Upper lobe of left lung (tissue), 6 donors: Measurements from ENCODE around the gene TEKT4. TPM values are rescaled to one million over a fixed set of nuclear protein-coding genes. Genes with fewer than 3 reads are reported as not detected.
"Not testable (repeated sequence)": the region's sequence is repeated elsewhere in the genome, so short reads cannot be mapped to it uniquely, and the experiment has no call there.

Source experiments
- ATAC-seq, 2 donors: fragments of 200-7000 bp; cut with Tn5 transposase; one replicate each; pipeline ENCODE4 v1.9.1; 2022; ENCODE audit warnings: mild to moderate bottlenecking in 2 of 2, moderate library complexity in 2 of 2; ENCODE audit not compliant: low FRiP score in 2 of 2
- DNase-seq, 2 donors: peaks; one replicate each; pipeline ENCODE4 v3.0.0-alpha.2; 2019 to 2020
- H3K27ac ChIP-seq, 4 donors: fragments of 200-600 bp; sonication (generic); one replicate each; pipeline ENCODE4 v1.5.1; 2016 to 2019
- H3K27me3 ChIP-seq, 4 donors: fragments of 200-600 bp; sonication (generic); one replicate each; pipeline ENCODE4 v1.5.1; 2017 to 2019
- H3K36me3 ChIP-seq, 4 donors: fragments of 200-600 bp; sonication (generic); one replicate each; pipeline ENCODE4 v1.5.1; 2016 to 2019
- H3K4me1 ChIP-seq, 4 donors: fragments of 200-600 bp; sonication (generic); one replicate each; pipeline ENCODE4 v1.5.1; 2018 to 2019
- H3K4me3 ChIP-seq, 4 donors: fragments of 200-600 bp; sonication (generic); one replicate each; pipeline ENCODE4 v1.5.1; 2017 to 2019; ENCODE audit warnings: mild to moderate bottlenecking in 2 of 4, moderate library complexity in 1 of 4
- H3K9me3 ChIP-seq, 4 donors: fragments of 200-600 bp; sonication (generic); one replicate each; pipeline ENCODE4 v1.5.1; 2018 to 2019
- CTCF ChIP-seq, 6 experiments: fragments of 450-650 bp in 4 of 6; fragments of 200-600 bp in 2 of 6; sonication (generic) in 2 of 6; IDR thresholded peaks; one replicate each; pipeline ENCODE4 v1.5.1; 2016 to 2019; ENCODE audit warnings: antibody characterized with exemption in 6 of 6
- EP300 ChIP-seq, 4 donors: sonication (generic); formaldehyde crosslinking; IDR thresholded peaks; one replicate each; pipeline ENCODE4 v1.5.1; 2017; ENCODE audit warnings: antibody characterized with exemption in 4 of 4, control low read depth in 2 of 4
- POLR2A ChIP-seq, 4 donors: fragments of 450-650 bp; IDR thresholded peaks; one replicate each; pipeline ENCODE4 v1.5.1; 2016 to 2017; ENCODE audit warnings: antibody characterized with exemption in 4 of 4, mild to moderate bottlenecking in 2 of 4
- POLR2AphosphoS5 ChIP-seq, 2 donors: sonication (generic); formaldehyde crosslinking; IDR thresholded peaks; one replicate each; pipeline ENCODE4 v1.5.1; 2017; ENCODE audit warnings: antibody characterized with exemption in 2 of 2
- WGBS, 2 donors: methylation state at CpG; one replicate each; pipeline ENCODE4 v1.1.5; 2017 to 2018; 5-methylcytosine and 5-hydroxymethylcytosine counted together
- total RNA-seq, 6 donors: library from RNA; depleted of rRNA in 4 of 6; stranded (reverse); fragments of >200 nt in 4 of 6; gene quantifications; one replicate each; pipeline versions ENCODE4 v1.1.0 to v1.2.1, GENCODE V29; 2016 to 2021
- donor health status: DM: no; HTN: no; CAD: no; lungs with moderate emphysema.
- donor health status: DM: no; HTN: yes; CAD: no; lungs with severe emphysema.

TEKT4 gene
- total RNA-seq, 6 donors from 2014 or later, result 0.23 to 6.0 (median 2.4) TPM

- no peak for TF ChIP-seq EP300 (IDR thresholded peaks at IDR 0.05)
- no peak for TF ChIP-seq POLR2AphosphoS5 (IDR thresholded peaks at IDR 0.05)
- no peak for TF ChIP-seq POLR2A (IDR thresholded peaks at IDR 0.05)
- no peak for TF ChIP-seq CTCF (IDR thresholded peaks at IDR 0.05)
- ATAC-seq (no peak), DNase-seq (peak in 1 of 2 donors; percentile 65)
- H3K27ac ChIP-seq, result no peak overlapping the region
- no peaks in the 10 kb centered on the region for H3K9me3 ChIP-seq
- WGBS, 2 donors, result 88% methylated on average over 11 of the region's 11 CpGs; no CpG with 5 or more reads in 1 of the 2 donors
- H3K4me3 ChIP-seq, result no peak overlapping the region
- no peaks in the 10 kb centered on the region for H3K4me1 ChIP-seq
- no peaks in the 10 kb centered on the region for H3K27me3 ChIP-seq
- H3K36me3 ChIP-seq, result no peaks in the 10 kb centered on the region
Measured at GRCh38 chr2:94879982-94880377, 8.8 kb downstream of the TEKT4 start.

GRCh38 chr2:94880507-94880906 is 9.3 kb downstream of the TEKT4 start:
- no peak for ATAC-seq
- peak in 1 of 2 donors; percentile 38 for DNase-seq
- 76 to 90% methylated on average over 2 to 5 of the region's 8 CpGs for WGBS, 2 donors
- no peak overlapping the region for H3K27ac ChIP-seq
- H3K36me3 ChIP-seq, result no peaks in the 10 kb centered on the region
- H3K4me1 ChIP-seq, result no peaks in the 10 kb centered on the region
- no peaks in the 10 kb centered on the region for H3K9me3 ChIP-seq
- TF ChIP-seq EP300 (IDR thresholded peaks at IDR 0.05) (no peak), POLR2AphosphoS5 (IDR thresholded peaks at IDR 0.05) (no peak), CTCF (IDR thresholded peaks at IDR 0.05) (no peak), POLR2A (IDR thresholded peaks at IDR 0.05) (no peak)
- H3K4me3 ChIP-seq, result no peak overlapping the region
- no peaks in the 10 kb centered on the region for H3K27me3 ChIP-seq

GRCh38 chr2:94881070-94881469 is 9.8 kb downstream of the TEKT4 start:
- H3K27me3 ChIP-seq, result no peaks in the 10 kb centered on the region
- no peaks in the 10 kb centered on the region for H3K9me3 ChIP-seq
- no peak for TF ChIP-seq POLR2A (IDR thresholded peaks at IDR 0.05)
- no peak for TF ChIP-seq CTCF (IDR thresholded peaks at IDR 0.05)
- TF ChIP-seq POLR2AphosphoS5 (IDR thresholded peaks at IDR 0.05), result no peak
- TF ChIP-seq EP300 (IDR thresholded peaks at IDR 0.05), result no peak
- H3K27ac ChIP-seq, result no peak overlapping the region
- WGBS, 2 donors, result 78 to 81% methylated on average over 3 to 5 of the region's 6 CpGs
- ATAC-seq (no peak), DNase-seq (peak in 1 of 2 donors; percentile 34)
- no peaks in the 10 kb centered on the region for H3K36me3 ChIP-seq
- no peaks in the 10 kb centered on the region for H3K4me1 ChIP-seq
- no peak overlapping the region for H3K4me3 ChIP-seq

GRCh38 chr2:94890234-94890633 is 19.0 kb downstream of the TEKT4 start:
- no peak for TF ChIP-seq CTCF (IDR thresholded peaks at IDR 0.05)
- TF ChIP-seq EP300 (IDR thresholded peaks at IDR 0.05), result no peak
- TF ChIP-seq POLR2AphosphoS5 (IDR thresholded peaks at IDR 0.05), result no peak
- TF ChIP-seq POLR2A (IDR thresholded peaks at IDR 0.05), result no peak
- Histone ChIP-seq H3K4me1 (no peaks in the 10 kb centered on the region), H3K36me3 (no peaks in the 10 kb centered on the region), H3K4me3 (no peak overlapping the region), H3K27me3 (no peaks in the 10 kb centered on the region), H3K27ac (no peak overlapping the region), H3K9me3 (no peaks in the 10 kb centered on the region)
- 34% methylated on average over 4 of the region's 4 CpGs for WGBS, 2 donors
- DNase-seq (no peak), ATAC-seq (no peak)

- not testable (repeated sequence) for H3K4me3 ChIP-seq, H3K9me3 ChIP-seq, H3K27ac ChIP-seq, DNase-seq, H3K36me3 ChIP-seq, ATAC-seq, H3K4me1 ChIP-seq, H3K27me3 ChIP-seq
- 55 to 56% methylated on average over 7 of the region's 7 CpGs for WGBS, 2 donors
Measured at GRCh38 chr2:94895273-94895672, 24.0 kb downstream of the TEKT4 start.

- not testable (repeated sequence) for H3K27me3 ChIP-seq, H3K36me3 ChIP-seq, H3K4me1 ChIP-seq, H3K9me3 ChIP-seq, H3K27ac ChIP-seq, H3K4me3 ChIP-seq, ATAC-seq
- DNase-seq, result peak in 1 of 2 donors; percentile 25
- 66 to 82% methylated on average over 2 to 4 of the region's 4 CpGs for WGBS, 2 donors
Measured at GRCh38 chr2:94906976-94907375, 35.7 kb downstream of the TEKT4 start.
